ENCODE data around the gene ETV3. TPM values are rescaled to one million over a fixed set of nuclear protein-coding genes. Genes with fewer than 3 reads are reported as not detected.
A peak's percentile ranks its signal among the peaks of the same experiment; 100 is the strongest.
"Not testable (repeated sequence)": the region's sequence is repeated elsewhere in the genome, so short reads cannot be mapped to it uniquely, and the experiment has no call there.

ETV3 gene
- total RNA-seq, 1 donor from 2014 or later, result 28.8 TPM

GRCh38 chr1:157112186-157112867, 25.9 kb downstream of the ETV3 start:
- DNase-seq, result no peak

GRCh38 chr1:157111396-157112165, 26.6 kb downstream of the ETV3 start:
- DNase-seq, result no peak

DNA sequence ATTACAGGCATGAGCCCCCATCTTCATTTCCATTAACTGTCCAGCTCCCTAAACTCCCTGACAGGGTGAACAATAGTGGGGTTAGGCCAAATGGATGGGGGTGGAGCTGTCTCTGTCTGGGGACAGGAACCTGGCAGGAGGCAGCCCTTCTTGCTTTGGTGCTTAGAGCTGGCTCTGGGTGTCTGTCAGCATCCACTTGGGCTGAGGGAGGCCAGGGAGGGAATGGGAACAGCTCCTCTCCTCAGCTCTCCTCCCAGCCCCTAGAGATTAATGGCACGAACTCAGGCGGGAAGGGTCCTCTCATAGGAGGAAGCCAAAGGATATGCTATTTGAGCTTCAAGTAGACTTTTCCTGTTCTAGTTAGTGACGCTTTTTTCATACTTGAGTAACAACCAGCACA, 27.5 kb downstream of the ETV3 start:
- no peak for DNase-seq

DNA sequence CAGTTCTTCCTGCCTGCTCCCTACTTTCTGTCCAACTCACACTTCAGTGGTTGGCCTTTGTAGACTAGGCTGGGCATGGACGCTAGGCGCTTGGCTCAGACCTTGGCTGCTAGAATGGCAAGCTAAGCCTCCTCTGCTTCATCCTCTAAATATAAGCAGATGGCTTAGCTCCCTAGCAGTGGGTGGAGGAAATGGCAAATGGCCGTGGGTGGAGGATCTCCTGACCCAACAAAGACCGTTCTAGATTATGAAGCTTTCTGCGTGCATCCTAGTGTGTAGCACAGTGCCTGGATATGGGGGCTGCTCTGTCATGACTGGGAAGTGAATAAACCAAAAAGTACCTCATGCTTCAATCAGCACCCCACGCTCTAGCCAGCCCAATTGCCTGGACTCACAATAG, 28.2 kb downstream of the ETV3 start:
- DNase-seq, result no peak

DNA sequence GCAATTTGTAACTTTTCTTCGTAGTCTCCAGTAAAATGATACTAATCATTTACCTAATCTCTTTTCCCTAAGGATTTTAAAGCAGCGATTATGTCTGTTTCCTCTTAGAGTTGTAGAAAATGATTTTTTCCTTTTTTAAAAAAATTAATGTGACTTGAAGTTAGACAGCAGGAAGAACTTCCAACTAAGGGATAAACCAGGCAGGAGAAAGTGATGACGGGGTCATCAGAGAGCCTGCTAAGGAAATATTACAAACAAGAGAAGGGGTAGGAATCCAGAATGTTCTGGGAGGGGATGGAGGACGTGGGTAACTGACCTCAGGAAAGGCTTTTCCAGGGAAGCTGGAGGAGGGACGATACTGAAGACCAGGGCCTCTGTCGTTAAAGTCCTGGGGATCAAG, 29.7 kb downstream of the ETV3 start:
- no peak for DNase-seq

GRCh38 chr1:157107702-157108101, 30.5 kb downstream of the ETV3 start:
- no peak for DNase-seq

DNA sequence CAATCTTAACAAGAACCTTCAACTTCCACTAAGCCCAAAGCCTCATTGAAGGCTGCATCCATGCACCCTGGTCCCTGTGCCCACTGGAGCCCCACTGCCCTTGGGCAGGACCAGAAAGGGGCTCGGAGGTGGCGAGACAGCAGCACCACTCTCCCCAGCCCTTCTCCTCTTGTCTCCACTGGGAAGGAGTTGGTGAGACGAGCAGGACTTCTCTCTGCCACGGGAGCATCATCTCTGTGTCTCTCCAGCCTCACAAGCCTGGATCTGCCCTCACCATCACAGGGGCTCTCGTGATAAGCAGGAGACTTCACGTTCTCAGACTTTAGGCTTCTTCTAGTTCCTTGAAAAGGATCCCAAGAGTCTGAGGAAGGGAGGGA, 31.4 kb downstream of the ETV3 start:
- DNase-seq, result no peak

- DNase-seq, result no peak
Measured at GRCh38 chr1:157105988-157106812, 32.0 kb downstream of the ETV3 start.

DNA sequence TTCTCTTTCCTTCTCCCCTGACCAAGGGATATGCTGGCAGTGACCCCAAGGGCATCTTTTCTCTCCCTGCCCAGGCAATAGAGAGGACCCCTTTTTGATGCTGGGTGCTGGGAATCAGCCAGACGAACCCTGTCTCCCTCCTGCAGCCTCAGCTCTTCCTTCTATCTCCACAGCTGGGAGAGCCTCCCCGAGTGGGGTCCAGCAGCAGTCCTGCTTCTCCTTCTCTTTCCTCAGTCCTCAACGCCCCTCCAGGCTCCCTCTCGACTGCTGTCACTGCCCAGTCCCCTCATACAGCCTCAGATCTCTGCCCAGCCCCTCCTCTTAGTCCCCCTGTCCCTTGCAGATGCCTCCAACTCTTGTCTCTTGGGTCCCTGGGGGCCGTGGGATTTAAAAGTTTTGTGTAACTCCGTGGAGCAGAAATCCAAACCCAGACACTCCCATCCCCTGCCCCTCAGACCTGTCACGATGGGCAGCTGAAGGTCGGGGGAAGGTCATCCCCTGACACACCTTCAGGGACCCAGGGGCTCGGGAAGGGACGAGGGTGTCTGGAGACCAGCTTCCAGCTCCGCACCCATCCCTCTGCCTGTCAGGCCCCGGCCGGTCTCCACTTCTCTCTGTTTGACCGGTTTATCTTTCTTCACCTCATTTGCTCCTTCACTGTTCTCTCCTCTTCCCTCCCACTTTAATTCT, 32.8 kb downstream of the ETV3 start:
- DNase-seq, result no peak

GRCh38 chr1:157104598-157105293, 33.4 kb downstream of the ETV3 start:
- DNase-seq, result no peak

DNA sequence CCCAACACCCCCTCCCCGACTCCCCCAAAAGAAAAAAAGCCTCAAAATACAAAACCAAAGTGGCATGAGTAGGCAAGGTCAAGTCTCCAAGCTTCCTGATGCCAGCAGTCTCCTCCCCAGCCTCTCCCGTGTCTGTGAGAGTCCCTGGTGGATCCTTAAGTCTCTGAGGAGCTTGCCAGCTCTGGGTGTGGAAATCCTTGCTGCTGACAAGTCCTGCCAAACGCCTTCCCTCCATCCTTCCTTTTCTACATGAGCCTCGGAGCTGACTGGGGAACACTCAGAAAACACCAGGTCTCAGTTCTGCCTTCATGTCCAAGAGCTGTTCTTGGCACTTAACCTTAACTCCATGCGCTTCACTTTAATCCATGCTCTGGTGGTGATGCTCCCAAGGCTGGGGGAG, 34.9 kb downstream of the ETV3 start:
- no peak for DNase-seq

DNA sequence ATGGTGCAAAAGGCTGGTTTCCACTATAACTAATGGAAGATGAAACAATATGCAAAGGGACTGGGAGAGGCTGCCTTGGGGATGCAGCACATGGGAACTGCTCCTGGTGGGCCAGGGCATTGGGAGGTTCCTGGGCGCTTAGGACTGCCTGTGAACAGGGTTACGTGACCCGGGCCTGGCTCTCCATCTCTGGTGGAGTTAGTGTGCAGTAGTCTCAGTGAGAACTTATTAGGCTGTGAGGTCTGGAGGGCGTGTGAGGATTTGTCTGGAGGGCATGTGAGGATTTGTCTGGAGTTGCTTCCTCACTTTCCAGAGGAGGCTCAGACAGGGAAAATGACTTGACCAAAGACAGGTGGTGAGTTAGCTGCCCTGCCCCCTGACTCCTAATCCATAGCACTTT, 37.0 kb downstream of the ETV3 start:
- no peak for DNase-seq

- no peak for DNase-seq
Measured at GRCh38 chr1:157099633-157100009, 38.6 kb downstream of the ETV3 start, which contains the start of gene ETV3L. ETV3L (minus strand) TSS chr1:157099808; CDS start chr1:157099523, 285 bp downstream.

- not testable (repeated sequence) for DNase-seq
Measured at GRCh38 chr1:157098987-157099632, 39.1 kb downstream of the ETV3 start.

GRCh38 chr1:157098519-157098918, 39.7 kb downstream of the ETV3 start:
- DNase-seq, result no peak

DNA sequence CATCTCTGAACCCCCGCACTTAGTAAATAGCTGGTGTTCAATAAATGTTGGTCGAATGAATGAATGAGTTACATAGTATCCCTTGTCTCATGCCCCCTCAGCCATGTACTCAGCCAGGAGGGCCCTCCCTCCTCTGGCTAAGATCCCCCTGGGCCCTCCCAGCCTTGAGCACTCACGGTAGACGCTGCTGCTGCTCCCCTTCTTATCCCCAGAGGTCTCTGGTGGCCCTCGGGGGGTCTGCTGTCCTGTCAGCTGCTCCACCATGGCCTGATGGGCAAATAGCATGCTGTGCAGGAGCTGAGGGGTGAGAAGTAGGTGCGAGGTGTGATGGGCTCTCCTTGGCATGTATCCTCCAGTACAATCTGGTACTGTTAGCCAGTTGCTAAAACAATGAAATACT, 40.5 kb downstream of the ETV3 start:
- DNase-seq, result no peak

GRCh38 chr1:157096881-157097280, 41.3 kb downstream of the ETV3 start:
- peak; percentile 21 for DNase-seq

- DNase-seq, result no peak
Measured at GRCh38 chr1:157095551-157095950, 42.6 kb downstream of the ETV3 start.

DNA sequence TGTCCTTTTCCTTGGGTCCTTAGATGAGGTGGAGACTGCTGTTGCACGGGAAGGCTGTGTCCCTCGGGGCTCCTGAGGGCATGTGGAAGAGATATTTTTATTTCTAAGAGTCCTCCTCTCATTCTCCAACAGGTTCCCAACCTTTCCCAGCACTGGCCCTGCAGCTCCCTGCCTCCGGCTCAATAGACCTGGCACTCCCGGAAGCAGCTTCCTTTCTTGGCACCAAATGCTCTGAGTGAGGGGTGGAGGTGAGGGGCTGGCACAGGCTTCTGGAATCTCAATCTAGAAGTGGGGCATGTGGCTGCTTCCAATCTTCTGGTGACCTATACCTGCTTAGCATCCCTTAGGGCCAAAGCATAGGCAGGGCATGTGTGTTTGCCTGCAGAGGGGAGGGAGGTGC, 43.1 kb downstream of the ETV3 start:
- no peak for DNase-seq

- peak; percentile 65 for DNase-seq
Measured at GRCh38 chr1:157092831-157093230, 45.4 kb downstream of the ETV3 start.

DNA sequence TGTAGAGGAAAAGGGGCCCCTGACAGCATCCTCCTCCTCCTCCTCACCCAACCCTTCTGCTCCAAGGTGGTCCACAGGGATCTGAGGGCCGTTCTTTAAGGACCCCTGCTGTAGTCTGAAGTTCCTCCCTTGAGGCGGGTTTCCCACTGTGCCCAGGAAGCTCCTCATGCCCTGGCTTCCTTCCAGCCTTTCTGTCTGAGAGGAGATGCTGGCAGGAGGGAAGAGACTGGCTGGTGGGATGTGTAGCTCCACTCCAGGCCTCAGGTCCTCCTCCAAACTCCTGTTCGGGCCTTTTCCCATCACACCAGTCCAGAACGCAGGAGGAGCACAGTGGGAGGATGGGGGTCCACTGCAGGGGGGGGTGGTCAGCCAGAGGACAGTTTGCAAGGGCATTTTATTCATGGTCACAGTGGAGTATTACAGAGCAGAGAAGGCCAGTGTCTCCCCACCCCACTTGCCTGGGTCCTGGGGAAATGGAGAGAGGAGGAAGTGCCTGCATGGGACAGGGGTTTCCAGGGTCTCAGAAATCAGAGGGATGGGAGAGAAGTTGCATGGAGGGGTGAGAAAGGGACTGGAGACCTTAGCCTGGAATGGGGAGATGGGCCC, 46.4 kb downstream of the ETV3 start:
- no peak for DNase-seq

Measured in tongue (tissue), 2 donors.